SHP77 treated with DMSO at 0.1 percent for 48 hours (cell line): ENCODE measurements around the gene DNAJB8.

ENCODE experiments used
- DNase-seq: peaks from one replicate; lab custom pipeline; 2025; lab: John Stamatoyannopoulos, UW

Gene DNAJB8

GRCh38 chr3:128425142-128425845 is 41.4 kb downstream of the DNAJB8 start:
- DNase-seq, result no peak

- no peak for DNase-seq
Measured at GRCh38 chr3:128424508-128425069, 42.1 kb downstream of the DNAJB8 start.

DNA sequence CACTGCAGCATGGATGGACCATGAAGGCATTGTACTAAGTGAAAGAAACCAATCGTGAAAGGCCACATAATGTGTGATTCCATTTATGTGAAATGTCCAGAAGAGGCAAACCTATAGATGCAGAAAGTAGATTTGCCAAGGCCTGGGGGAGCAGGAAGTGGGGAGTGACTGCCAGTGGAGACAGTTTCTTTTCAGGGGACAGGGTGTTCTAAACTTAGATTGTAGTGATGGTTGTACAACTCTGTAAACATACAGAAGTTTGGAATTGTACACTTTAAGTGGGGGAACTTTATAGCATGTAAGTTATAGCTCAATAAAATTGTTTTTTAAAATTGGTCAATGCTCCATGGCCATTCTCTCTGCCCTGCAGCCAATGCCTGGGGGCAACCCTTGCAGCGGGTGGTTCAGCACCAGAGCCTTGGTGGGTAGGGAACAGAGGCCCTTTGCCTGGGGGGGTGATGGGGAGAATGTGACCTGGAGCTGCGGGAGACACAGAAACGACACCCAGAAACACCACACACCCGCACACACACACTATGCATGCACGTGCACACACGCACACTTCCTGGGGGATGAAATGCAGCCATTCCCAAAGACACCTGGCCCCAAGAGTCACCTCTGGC is 43.1 kb downstream of the DNAJB8 start:
- DNase-seq, result no peak

DNA sequence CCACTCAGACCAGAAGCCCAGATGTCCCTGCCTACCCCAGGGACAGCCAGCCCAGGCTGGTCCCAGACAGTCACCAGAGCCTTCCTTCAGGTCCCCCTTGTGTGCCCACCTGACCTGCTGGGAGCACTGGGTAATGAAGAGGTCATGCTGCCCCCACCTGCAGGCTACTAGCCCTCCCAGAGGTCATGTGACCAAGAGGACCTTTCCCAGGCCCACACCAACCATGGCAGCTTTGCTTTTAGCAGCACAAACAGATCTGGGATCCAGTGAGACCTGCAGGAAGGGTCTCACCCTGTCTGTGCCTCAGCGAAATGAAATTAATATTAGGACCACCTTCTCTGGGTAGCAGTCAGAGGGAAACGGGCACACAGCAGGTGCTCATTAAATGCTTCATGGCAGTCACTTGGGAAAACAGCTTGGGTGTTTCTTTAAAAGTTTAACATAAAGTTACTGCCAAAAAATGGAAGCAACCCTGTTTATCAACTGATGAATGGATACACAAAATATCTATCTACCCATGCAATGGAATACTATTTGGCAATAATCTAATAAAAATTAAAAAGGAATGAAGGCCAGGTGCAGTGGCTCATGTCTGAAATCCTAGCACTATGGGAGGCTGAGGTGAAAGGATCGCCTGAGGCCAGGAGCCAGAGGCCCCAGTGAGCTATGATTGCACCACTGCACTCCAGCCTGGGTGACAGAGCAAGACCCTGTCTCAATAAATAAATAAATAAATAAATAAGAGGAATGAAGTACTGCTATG is 43.7 kb downstream of the DNAJB8 start:
- DNase-seq, result no peak

DNA sequence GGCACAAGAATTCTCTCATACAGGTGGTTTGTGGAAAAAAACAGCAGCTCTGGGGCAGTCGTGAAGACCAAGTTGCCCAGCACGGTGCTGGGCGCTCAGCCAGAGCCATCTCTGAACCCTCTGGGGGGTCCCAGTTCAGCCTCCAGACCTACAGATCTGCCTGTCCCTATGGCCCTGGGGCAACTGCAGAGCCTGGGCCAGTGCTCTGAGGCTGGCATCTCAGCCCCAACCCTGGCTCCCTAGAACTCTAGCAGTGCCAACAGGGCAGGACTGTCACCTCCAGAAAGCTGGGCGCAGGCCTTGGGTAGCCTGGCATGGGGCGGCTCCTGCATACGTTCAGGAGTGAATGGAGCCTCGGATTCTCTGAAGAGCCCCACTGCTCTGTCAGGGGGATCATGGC is 44.7 kb downstream of the DNAJB8 start:
- DNase-seq, result no peak

DNA sequence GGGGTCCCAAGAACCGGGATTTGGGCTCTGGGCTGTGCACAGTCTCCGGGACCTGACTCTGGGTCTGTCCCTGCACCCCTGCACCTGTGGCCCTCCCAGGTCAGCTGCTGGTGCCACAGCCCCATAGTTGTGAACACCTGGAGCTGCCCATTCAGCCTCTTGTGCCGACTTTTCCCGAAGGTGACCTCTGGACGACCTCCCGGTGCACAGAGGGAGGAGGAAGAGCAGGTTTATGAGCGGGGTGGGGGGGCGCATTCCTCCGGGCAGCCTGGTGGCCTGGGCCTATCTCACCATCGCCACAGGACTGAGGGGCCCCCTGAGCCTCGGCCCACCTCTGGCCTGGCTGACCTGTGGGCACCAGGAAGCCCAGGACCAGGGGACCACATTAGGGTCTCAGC is 45.3 kb downstream of the DNAJB8 start:
- DNase-seq, result no peak

- no peak for DNase-seq
Measured at GRCh38 chr3:128420720-128421438, 45.8 kb downstream of the DNAJB8 start.

DNA sequence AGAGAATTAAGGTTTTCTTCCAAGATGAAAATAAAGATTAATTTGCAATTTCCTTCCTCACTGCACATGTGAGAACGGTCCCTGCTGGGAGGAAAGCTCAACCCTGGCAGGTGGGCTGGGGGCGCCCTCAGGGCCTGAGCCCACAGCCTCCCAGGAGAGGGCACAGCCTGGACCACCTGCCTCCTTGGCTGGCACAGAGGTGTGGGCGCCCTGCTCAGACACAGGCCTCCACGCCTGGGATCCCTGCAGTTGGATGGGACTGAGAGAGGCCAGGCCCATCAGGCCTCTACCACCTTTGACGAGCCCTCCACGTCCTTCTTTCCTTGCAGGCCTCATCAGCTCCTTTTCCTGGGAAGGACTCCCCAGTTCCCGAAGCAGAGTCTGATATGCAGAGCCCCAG is 46.4 kb downstream of the DNAJB8 start:
- DNase-seq, result no peak

DNA sequence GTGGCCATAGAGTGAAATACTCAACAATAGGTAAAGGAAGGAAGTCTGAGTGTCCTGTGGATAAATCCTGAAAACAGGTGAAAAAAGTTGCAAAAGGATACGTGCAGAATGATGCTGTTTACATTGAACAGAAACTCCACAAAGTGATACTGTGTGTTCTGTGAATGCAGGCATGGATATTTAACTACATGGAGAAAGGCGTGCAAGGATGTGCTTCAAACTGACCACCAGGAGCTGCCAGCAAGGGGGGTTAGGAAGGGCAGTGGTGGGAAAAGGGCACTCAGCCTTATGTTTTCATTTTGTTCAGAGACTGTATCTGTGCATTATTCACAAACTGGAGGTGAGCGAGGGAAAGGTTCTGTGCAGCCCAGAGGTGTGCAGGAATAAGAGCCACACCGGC is 47.4 kb downstream of the DNAJB8 start:
- no peak for DNase-seq

DNA sequence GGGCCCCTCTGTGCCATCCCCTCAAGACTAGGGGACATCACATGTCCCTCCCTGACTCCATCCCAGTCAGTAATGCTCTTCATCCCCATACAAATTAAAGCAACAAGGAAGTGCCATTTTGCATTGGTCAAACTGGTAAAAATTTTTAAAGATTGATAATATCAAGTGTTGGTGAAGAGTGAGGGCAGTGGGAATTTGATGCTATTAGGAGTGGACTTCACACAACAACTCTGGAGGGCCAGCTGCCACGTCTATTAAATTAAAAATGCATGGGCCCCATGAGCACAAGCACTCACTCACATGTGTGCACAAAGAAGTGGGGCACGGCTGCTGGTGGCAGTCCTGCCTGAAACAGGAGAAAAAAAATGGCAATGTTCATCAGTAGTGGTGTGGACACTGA is 47.8 kb downstream of the DNAJB8 start:
- no peak for DNase-seq

- DNase-seq, result no peak
Measured at GRCh38 chr3:128416578-128417211, 50.0 kb downstream of the DNAJB8 start.

- no peak for DNase-seq
Measured at GRCh38 chr3:128415773-128416577, 50.7 kb downstream of the DNAJB8 start.

GRCh38 chr3:128415200-128415772 is 51.4 kb downstream of the DNAJB8 start:
- DNase-seq, result no peak

DNA sequence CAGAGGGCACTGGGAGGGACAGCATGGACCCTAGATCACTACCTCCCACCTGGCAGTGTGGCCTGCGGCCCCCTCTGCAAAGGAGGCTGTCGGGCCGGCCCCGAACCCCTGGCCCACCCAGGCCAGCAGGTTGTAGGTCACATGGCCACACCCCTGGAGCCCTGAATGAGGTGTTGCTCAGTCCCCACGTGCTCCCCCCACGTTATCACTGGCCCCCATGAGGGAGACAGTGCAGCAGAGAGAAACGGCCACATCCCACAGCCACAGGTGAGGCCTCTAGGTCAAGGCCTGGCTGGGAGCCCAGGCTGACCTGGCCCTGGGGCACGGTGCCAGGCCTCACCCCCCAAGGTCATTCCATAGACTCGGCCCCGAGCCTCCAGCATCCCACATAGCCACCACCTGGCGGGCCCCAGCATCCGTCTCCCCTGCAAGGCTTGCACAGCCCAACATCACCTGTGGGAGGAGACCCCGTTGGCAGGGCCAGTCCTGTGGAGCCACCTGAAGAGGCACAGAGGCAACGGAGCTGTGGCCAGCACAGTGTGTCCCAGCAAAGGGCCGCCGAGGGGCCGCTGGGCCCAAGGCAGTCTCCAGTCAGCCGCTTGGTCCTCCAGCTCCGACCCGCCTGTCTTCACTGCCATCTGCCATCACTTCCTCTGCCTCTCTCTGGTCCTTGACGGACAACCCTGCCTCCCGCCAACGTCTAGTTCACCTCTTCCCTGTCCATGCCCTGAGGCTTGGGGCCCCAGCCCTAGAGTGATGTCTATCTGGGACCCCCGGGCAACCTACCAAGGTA is 53.1 kb downstream of the DNAJB8 start:
- no peak for DNase-seq

GRCh38 chr3:128413003-128413370 is 53.7 kb downstream of the DNAJB8 start:
- no peak for DNase-seq
